Measurements from ENCODE around the gene CAMKK2.

Gene CAMKK2

GRCh38 chr12:121296618-121297434, at the start of gene CAMKK2:
Gene CAMKK2 (minus strand): TSS chr12:121296709. CDS start chr12:121274526, 22,183 bp downstream.
- Histone ChIP-seq H3K27ac (ENCODE audit: low read depth, low read length) (peak within 1 kb of the TSS; percentile 55; the same call in 1 of the 2 replicates), H3K4me3 (ENCODE audit: low read depth, low read length) (peak within 1 kb of the TSS; percentile 92), H3K9me3 (ENCODE audit: control insufficient read depth, insufficient read depth, low read depth, low read length) (no peaks in the 10 kb centered on the region), H3K4me1 (ENCODE audit: control insufficient read depth, insufficient read depth, low read length) (0 out of 2 replicates have a peak, but pooled peaks cover 3% of the 10 kb centered on the region), H3K9ac (ENCODE audit: low read length) (peak within 1 kb of the TSS; percentile 89), H3K36me3 (ENCODE audit: control insufficient read depth, insufficient read depth, low read length) (0 out of 2 replicates have a peak, but pooled peaks cover 6% of the 10 kb centered on the region), H3K27me3 (ENCODE audit: control insufficient read depth, insufficient read depth, low read length) (no peaks in the 10 kb centered on the region)

DNA sequence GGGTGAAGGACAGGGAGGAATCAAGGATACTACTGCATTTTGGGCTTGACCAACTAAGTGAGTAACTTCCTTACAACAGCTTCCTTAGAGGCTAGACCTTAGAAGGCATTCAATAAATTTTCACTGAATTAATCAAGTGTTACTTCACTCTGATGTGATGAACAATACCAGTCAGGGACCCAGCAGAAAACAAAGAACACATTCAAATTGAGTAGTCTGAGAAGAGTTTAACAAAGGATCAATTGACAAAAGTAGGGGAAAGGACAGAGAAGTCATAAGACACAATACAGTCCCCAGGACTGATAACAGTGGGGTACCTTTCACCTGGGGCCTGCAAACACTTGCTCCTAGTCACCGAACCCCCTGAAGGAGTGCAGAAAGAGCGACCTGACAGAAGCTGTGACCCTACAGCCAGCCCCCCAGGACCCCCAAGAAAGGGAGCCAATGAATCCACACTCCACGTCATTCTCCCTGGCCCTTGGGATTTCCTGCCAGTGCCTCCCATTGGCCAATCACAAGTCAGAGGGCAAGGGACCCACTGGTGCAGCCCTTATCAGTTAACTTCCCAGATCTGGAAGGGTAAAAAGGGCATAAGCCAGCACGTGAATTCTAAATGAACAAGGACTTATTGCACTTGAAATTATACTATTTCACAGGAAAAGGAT, 48.8 kb upstream of the CAMKK2 start:
- peaks cover 72% of the 10 kb centered on the region for H3K36me3 ChIP-seq (ENCODE audit: control insufficient read depth, insufficient read depth, low read length)
- no peak overlapping the region for H3K9ac ChIP-seq (ENCODE audit: low read length)
- H3K27ac ChIP-seq (ENCODE audit: low read depth, low read length) = no peak overlapping the region
- no peaks in the 10 kb centered on the region for H3K27me3 ChIP-seq (ENCODE audit: control insufficient read depth, insufficient read depth, low read length)
- no peaks in the 10 kb centered on the region for H3K4me1 ChIP-seq (ENCODE audit: control insufficient read depth, insufficient read depth, low read length)
- no peaks in the 10 kb centered on the region for H3K9me3 ChIP-seq (ENCODE audit: control insufficient read depth, insufficient read depth, low read depth, low read length)
- H3K4me3 ChIP-seq (ENCODE audit: low read depth, low read length) = no peak overlapping the region

DNA sequence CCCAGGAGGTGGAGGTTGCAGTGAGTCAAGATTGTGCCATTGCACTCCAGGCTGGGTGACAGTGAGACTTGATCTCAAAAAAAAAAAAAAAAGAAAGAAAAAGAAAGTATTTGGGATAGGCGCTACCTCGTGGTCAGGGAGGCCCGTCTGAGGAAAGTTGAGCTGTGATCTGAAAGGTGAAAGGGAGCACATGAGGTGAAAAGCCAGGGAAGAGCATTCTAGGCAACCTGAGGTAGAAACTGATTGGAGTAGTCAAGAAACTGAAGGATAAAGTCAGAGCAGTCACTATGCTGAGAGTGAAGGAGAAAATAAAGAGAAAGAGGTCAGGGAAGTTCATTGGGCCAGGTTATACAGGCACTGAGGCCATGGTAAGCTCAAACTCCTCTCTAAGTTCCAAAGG, 48.0 kb upstream of the CAMKK2 start:
- no peak overlapping the region for H3K4me3 ChIP-seq (ENCODE audit: low read depth, low read length)
- H3K9me3 ChIP-seq (ENCODE audit: control insufficient read depth, insufficient read depth, low read depth, low read length) = no peaks in the 10 kb centered on the region
- no peak overlapping the region for H3K27ac ChIP-seq (ENCODE audit: low read depth, low read length)
- H3K9ac ChIP-seq (ENCODE audit: low read length) = no peak overlapping the region
- H3K27me3 ChIP-seq (ENCODE audit: control insufficient read depth, insufficient read depth, low read length) = no peaks in the 10 kb centered on the region
- H3K36me3 ChIP-seq (ENCODE audit: control insufficient read depth, insufficient read depth, low read length) = peaks cover 79% of the 10 kb centered on the region
- H3K4me1 ChIP-seq (ENCODE audit: control insufficient read depth, insufficient read depth, low read length) = no peaks in the 10 kb centered on the region

- Histone ChIP-seq H3K9me3 (ENCODE audit: control insufficient read depth, insufficient read depth, low read depth, low read length) (no peaks in the 10 kb centered on the region), H3K27me3 (ENCODE audit: control insufficient read depth, insufficient read depth, low read length) (no peaks in the 10 kb centered on the region), H3K36me3 (ENCODE audit: control insufficient read depth, insufficient read depth, low read length) (peaks cover 76% of the 10 kb centered on the region), H3K27ac (ENCODE audit: low read depth, low read length) (no peak overlapping the region), H3K9ac (ENCODE audit: low read length) (no peak overlapping the region), H3K4me3 (ENCODE audit: low read depth, low read length) (no peak overlapping the region), H3K4me1 (ENCODE audit: control insufficient read depth, insufficient read depth, low read length) (no peaks in the 10 kb centered on the region)
These were observed 40.9 kb upstream of the CAMKK2 start for GRCh38 chr12:121337416-121337815.

DNA sequence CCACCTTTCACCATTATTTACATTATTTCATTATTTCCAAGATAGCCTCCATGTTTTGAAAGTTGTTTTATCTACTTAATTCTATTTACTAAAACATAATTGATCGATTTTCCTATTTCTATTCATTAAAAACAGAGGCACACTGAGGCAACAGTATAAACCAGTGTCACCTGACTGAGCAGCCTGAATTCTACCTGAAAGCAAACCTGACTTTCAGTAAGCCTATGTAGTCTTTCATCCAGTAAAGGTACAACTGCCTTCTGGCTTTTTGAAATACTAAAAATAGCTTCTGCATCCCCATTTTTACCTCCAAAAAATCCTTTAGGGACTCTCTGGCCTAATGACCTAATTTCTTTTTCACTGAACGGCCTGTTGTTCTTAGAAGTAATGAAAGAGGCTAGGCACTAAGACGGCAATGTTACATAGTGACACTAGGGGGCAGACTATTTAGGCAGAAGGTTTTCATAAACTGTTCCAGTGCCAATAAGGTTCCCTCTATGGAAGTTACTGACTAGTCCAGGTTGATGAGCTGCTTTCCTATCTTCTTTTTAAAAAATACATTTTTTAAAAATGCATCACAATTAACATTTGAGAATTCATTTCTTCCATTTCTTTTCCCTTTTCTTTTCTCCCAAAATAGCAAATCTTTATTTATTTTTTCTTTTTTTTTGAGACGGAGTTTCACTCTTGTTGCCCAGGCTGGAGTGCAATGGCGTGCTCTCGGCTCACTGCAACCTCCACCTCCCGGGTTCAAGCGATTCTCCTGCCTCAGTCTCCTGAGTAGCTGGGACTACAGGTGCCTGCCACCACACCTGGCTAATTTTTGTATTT, 38.2 kb upstream of the CAMKK2 start:
- H3K36me3 ChIP-seq (ENCODE audit: control insufficient read depth, insufficient read depth, low read length) = peaks cover 76% of the 10 kb centered on the region
- no peak overlapping the region for H3K9ac ChIP-seq (ENCODE audit: low read length)
- no peaks in the 10 kb centered on the region for H3K4me1 ChIP-seq (ENCODE audit: control insufficient read depth, insufficient read depth, low read length)
- no peak overlapping the region for H3K4me3 ChIP-seq (ENCODE audit: low read depth, low read length)
- no peaks in the 10 kb centered on the region for H3K27me3 ChIP-seq (ENCODE audit: control insufficient read depth, insufficient read depth, low read length)
- no peaks in the 10 kb centered on the region for H3K9me3 ChIP-seq (ENCODE audit: control insufficient read depth, insufficient read depth, low read depth, low read length)
- no peak overlapping the region for H3K27ac ChIP-seq (ENCODE audit: low read depth, low read length)

DNA sequence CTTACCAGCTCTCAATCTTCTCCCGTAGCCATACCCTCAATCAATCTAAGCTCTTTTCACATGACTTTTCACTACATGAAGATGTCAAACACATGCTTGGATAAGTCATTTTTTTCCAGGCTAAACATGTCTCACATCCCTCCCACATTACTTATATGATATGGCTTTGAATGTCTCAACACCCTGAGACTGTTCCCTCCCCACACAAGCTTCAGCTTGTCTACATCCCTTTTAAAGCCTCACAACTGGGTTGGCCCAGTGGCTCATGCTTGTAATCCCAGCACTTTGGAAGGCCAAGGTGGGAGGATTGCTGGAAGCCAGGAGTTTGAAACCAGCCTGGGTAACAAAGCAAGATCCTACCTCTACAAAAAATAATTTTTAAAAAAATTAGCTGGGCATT, 37.2 kb upstream of the CAMKK2 start:
- Histone ChIP-seq H3K27me3 (ENCODE audit: control insufficient read depth, insufficient read depth, low read length) (no peaks in the 10 kb centered on the region), H3K4me3 (ENCODE audit: low read depth, low read length) (no peak overlapping the region), H3K4me1 (ENCODE audit: control insufficient read depth, insufficient read depth, low read length) (no peaks in the 10 kb centered on the region), H3K27ac (ENCODE audit: low read depth, low read length) (no peak overlapping the region), H3K9ac (ENCODE audit: low read length) (no peak overlapping the region), H3K9me3 (ENCODE audit: control insufficient read depth, insufficient read depth, low read depth, low read length) (no peaks in the 10 kb centered on the region), H3K36me3 (ENCODE audit: control insufficient read depth, insufficient read depth, low read length) (peaks cover 77% of the 10 kb centered on the region)

DNA sequence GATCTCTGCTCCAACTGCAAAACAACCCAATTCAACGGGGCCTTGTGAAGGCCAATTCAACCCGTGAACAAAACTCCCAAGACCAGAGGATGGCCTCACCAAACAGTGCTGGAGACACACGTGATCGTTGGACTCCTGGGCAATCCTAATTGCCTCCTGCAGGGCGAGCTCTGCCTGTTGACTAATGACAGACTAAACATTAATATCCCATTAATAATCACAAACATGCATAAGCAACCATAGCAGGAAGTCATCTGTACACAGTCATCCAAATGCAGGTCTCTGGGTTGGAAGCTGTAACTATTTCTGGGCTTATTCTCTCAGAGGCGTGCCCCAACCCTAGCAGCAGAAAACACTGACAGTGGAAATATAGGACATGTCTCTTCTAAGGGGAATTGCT, 34.7 kb upstream of the CAMKK2 start:
- H3K4me3 ChIP-seq (ENCODE audit: low read depth, low read length) = no peak overlapping the region
- peaks cover 83% of the 10 kb centered on the region for H3K36me3 ChIP-seq (ENCODE audit: control insufficient read depth, insufficient read depth, low read length)

DNA sequence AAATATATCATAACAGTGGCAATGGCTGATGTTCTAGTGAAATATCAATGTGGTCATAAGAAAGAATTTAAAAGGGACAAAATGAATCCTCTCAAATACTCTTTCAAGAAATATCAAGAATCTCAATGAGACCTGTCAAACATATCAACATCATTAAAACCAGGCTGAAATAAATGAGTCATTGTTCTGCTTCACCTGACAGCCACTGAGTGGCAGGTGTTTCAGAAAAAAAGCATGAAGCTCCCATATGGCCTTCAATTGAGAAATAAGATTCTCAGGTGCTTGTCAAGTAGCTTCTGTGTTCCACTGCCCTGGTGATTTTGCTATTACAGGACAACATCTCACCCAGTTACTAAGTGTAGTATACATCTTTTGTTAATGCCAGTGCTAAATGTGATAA, 34.2 kb upstream of the CAMKK2 start:
- H3K4me1 ChIP-seq (ENCODE audit: control insufficient read depth, insufficient read depth, low read length) = no peaks in the 10 kb centered on the region
- no peaks in the 10 kb centered on the region for H3K27me3 ChIP-seq (ENCODE audit: control insufficient read depth, insufficient read depth, low read length)
- no peak overlapping the region for H3K27ac ChIP-seq (ENCODE audit: low read depth, low read length)
- H3K4me3 ChIP-seq (ENCODE audit: low read depth, low read length) = no peak overlapping the region
- H3K36me3 ChIP-seq (ENCODE audit: control insufficient read depth, insufficient read depth, low read length) = peaks cover 88% of the 10 kb centered on the region
- H3K9ac ChIP-seq (ENCODE audit: low read length) = no peak overlapping the region
- H3K9me3 ChIP-seq (ENCODE audit: control insufficient read depth, insufficient read depth, low read depth, low read length) = no peaks in the 10 kb centered on the region

More for the DNA sequence above, 34.7 kb upstream of the CAMKK2 start:
- Histone ChIP-seq H3K9me3 (ENCODE audit: control insufficient read depth, insufficient read depth, low read depth, low read length) (no peaks in the 10 kb centered on the region), H3K9ac (ENCODE audit: low read length) (no peak overlapping the region), H3K4me1 (ENCODE audit: control insufficient read depth, insufficient read depth, low read length) (no peaks in the 10 kb centered on the region), H3K27me3 (ENCODE audit: control insufficient read depth, insufficient read depth, low read length) (no peaks in the 10 kb centered on the region), H3K27ac (ENCODE audit: low read depth, low read length) (no peak overlapping the region)

DNA sequence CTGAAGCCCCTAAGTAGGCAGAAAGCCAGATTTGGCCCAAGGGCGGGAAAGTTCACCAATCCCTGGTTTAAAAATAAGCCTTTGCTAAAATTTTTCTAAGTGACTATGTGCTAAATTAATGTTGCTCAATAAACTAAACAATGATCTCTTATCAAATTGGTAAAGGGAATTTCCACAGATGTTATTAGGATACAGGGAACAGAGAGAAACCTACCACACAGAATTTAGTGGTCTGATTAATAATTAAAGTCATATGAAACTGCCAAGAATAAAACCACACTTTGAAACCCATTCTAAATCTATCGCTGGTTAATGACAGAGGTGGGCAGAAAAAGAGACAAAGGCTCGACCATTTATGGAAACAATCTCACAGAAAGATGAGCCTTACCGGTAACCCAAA, 33.7 kb upstream of the CAMKK2 start:
- Histone ChIP-seq H3K27me3 (ENCODE audit: control insufficient read depth, insufficient read depth, low read length) (no peaks in the 10 kb centered on the region), H3K4me1 (ENCODE audit: control insufficient read depth, insufficient read depth, low read length) (no peaks in the 10 kb centered on the region), H3K36me3 (ENCODE audit: control insufficient read depth, insufficient read depth, low read length) (peaks cover 85% of the 10 kb centered on the region), H3K9me3 (ENCODE audit: control insufficient read depth, insufficient read depth, low read depth, low read length) (no peaks in the 10 kb centered on the region), H3K27ac (ENCODE audit: low read depth, low read length) (no peak overlapping the region), H3K9ac (ENCODE audit: low read length) (no peak overlapping the region), H3K4me3 (ENCODE audit: low read depth, low read length) (no peak overlapping the region)

DNA sequence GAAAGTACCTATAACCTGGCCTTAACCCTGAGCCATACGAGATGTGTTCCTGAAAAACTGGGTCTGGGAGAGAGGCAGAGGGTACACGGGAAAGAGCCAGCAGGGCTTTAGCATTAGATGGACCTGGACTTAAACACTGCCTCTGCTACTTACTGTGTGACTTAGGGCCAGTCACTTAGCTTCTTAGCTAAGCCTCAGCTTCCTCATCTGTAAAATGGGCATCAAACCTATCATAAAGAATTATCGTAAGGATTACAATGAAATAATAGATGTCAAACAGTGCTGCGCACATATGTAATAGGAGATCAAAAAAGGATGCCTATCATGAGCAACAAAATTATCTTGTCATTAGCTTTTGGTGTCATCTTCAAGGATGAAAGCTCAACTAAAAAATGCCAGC, 32.1 kb upstream of the CAMKK2 start:
- H3K9me3 ChIP-seq (ENCODE audit: control insufficient read depth, insufficient read depth, low read depth, low read length) = no peaks in the 10 kb centered on the region
- H3K4me3 ChIP-seq (ENCODE audit: low read depth, low read length) = no peak overlapping the region
- H3K9ac ChIP-seq (ENCODE audit: low read length) = no peak overlapping the region
- no peaks in the 10 kb centered on the region for H3K27me3 ChIP-seq (ENCODE audit: control insufficient read depth, insufficient read depth, low read length)
- no peaks in the 10 kb centered on the region for H3K4me1 ChIP-seq (ENCODE audit: control insufficient read depth, insufficient read depth, low read length)
- peaks cover 89% of the 10 kb centered on the region for H3K36me3 ChIP-seq (ENCODE audit: control insufficient read depth, insufficient read depth, low read length)
- H3K27ac ChIP-seq (ENCODE audit: low read depth, low read length) = no peak overlapping the region
